Prostate gland (tissue), 2 donors: ENCODE measurements around the gene SERINC5.

Experiments used
- CTCF ChIP-seq, 4 experiments: fragments of 200-600 bp in 2 of 4; fragments of 450-650 bp in 2 of 4; sonication (generic) in 2 of 4; IDR thresholded peaks; 1 replicate in 3 of 4; 2 replicates in 1 of 4; pipeline ENCODE4 v1.5.1; 2016 to 2019; ENCODE audit warnings: antibody characterized with exemption in 4 of 4, mild to moderate bottlenecking in 2 of 4, moderate library complexity in 2 of 4
- POLR2A ChIP-seq: fragments of 450-650 bp; IDR thresholded peaks from one replicate; pipeline ENCODE4 v1.6.1; 2016; ENCODE audit warnings: antibody characterized with exemption, mild to moderate bottlenecking
- POLR2AphosphoS5 ChIP-seq: sonication (generic); formaldehyde crosslinking; IDR thresholded peaks from one replicate; pipeline ENCODE4 v1.6.1; 2017; ENCODE audit warnings: antibody characterized with exemption

GRCh38 chr5:80160242-80160641 is 95.6 kb downstream of the SERINC5 start:
- TF ChIP-seq CTCF (IDR thresholded peaks at IDR 0.05) (no peak), POLR2A (no peak), POLR2AphosphoS5 (no peak)
